Ovary (tissue), 9 donors: ENCODE results near the gene GPR142. TPM values are rescaled to one million over a fixed set of nuclear protein-coding genes. Genes with fewer than 3 reads are reported as not detected.

Experiments used
- DNase-seq, 5 donors: peaks; one replicate each; pipeline ENCODE4 v3.0.0-alpha.2; 2019 to 2020
- H3K27ac ChIP-seq, 2 donors: fragments of 200-600 bp; one replicate each; pipeline versions ENCODE4 v1.5.1 to v1.8.0; 2019 to 2022
- H3K27me3 ChIP-seq: fragments of 200-600 bp; one replicate; pipeline ENCODE4 v1.8.0; 2022
- H3K36me3 ChIP-seq: fragments of 200-600 bp; sonication (generic); one replicate; pipeline ENCODE4 v1.5.1; 2019
- H3K4me1 ChIP-seq: one replicate; pipeline ENCODE4 v1.8.1; 2013; ENCODE audit warnings: mild to moderate bottlenecking, moderate library complexity; ENCODE audit not compliant: insufficient read depth
- H3K4me3 ChIP-seq: fragments of 200-600 bp; sonication (generic); one replicate; pipeline ENCODE4 v1.5.1; 2017
- H3K9me3 ChIP-seq, 2 donors: fragments of 200-600 bp in 1 of 2; sonication (generic) in 1 of 2; one replicate each; pipeline versions ENCODE4 v1.5.1 to v1.8.1; 2013 to 2019; ENCODE audit warnings: mild to moderate bottlenecking in 1 of 2, moderate library complexity in 1 of 2
- EP300 ChIP-seq: sonication (generic); formaldehyde crosslinking; IDR thresholded peaks from one replicate; pipeline ENCODE4 v1.6.1; 2017; ENCODE audit warnings: antibody characterized with exemption
- POLR2A ChIP-seq: fragments of 450-650 bp; IDR thresholded peaks from one replicate; pipeline ENCODE4 v1.6.1; 2017; ENCODE audit warnings: antibody characterized with exemption, mild to moderate bottlenecking, moderate library complexity
- WGBS, 3 donors: extraction: QIAGEN DNeasy Blood & Tissue Kit in 1 of 3; methylation state at CpG; one replicate each; pipeline versions ENCODE4 v1.1.5 to v1.1.7; 2013 to 2017; 5-methylcytosine and 5-hydroxymethylcytosine counted together
- intact Hi-C, 4 donors: fragments of 100-400 bp; cut with DNase I; formaldehyde crosslinking; loops; one replicate each; pipeline versions ENCODE4 v1.11.0 to v1.15.1; 2022 to 2023
- polyA plus RNA-seq, 2 donors: library from polyadenylated mRNA; stranded (reverse); fragments of 200-250 nt in 1 of 2; fragments of 350-450 nt in 1 of 2; fragmentation: Illumina TruSeq in 1 of 2; extraction: RNeasy Lipid Tissue Mini Kit (QIAGEN cat#74804) in 1 of 2; gene quantifications; one replicate each; pipeline ENCODE4 v1.2.3, GENCODE V29; 2013 to 2014
- total RNA-seq, 7 donors: library from RNA; depleted of rRNA in 2 of 7; stranded (reverse); fragments of >200 nt in 2 of 7; fragmentation: NEBNext Ultra II Directional in 3 of 7; extraction: Animal tissue kit (Norgen Biotek cat#: 25700) in 3 of 7; gene quantifications; one replicate each; pipeline versions ENCODE4 v1.1.0 to v1.2.4, GENCODE V29; 2016 to 2023
- TF ChIP-seq, protein P1 (sequence below), 3 donors: fragments of 450-650 bp in 2 of 3; fragments of 200-600 bp in 1 of 3; IDR thresholded peaks; one replicate each; pipeline versions ENCODE4 v1.5.1 to v1.8.0; 2016 to 2022; ENCODE audit warnings: antibody characterized with exemption in 3 of 3, mild to moderate bottlenecking in 1 of 3
- donor health status: DM: no; HTN: no; CAD: no; lungs with moderate emphysema.
- donor health status: DM: no; HTN: no; CAD: no.
- donor health status: Bipolar disorder and iron deficiency.
- donor health status: DM: yes; HTN: yes; CAD: no.
- donor health status: DM: no; HTN: no; CAD: no.
- donor health status: DM: yes; HTN: yes; CAD: no.

The GPR142 gene
- total and polyA plus RNA-seq, 9 donors, result 0.05 to 0.25 TPM; not detected in 7

DNA sequence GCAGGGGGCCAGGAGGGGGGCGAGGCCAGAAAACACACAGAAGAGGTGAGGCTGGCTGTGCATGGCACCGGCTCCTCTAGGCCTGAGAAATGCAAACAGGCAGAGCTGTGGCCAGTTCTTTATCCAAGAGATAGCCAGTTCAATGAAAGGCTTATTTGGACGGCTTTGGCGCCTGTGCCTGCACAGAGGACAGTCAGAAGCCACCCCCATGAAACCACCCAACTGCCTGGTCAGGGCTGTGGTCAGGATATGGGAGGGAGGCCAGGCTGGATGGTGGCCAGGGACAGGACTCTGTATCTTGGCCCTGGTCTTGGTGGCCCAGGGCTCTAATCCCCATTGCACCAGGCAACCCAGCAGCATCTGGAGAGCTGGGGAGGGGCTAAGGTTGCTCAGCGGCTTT, 40.1 kb downstream of the GPR142 start:
- H3K4me1 ChIP-seq, result no peaks in the 10 kb centered on the region
- TF ChIP-seq POLR2A, result no peak
- TF ChIP-seq, protein P1, sequence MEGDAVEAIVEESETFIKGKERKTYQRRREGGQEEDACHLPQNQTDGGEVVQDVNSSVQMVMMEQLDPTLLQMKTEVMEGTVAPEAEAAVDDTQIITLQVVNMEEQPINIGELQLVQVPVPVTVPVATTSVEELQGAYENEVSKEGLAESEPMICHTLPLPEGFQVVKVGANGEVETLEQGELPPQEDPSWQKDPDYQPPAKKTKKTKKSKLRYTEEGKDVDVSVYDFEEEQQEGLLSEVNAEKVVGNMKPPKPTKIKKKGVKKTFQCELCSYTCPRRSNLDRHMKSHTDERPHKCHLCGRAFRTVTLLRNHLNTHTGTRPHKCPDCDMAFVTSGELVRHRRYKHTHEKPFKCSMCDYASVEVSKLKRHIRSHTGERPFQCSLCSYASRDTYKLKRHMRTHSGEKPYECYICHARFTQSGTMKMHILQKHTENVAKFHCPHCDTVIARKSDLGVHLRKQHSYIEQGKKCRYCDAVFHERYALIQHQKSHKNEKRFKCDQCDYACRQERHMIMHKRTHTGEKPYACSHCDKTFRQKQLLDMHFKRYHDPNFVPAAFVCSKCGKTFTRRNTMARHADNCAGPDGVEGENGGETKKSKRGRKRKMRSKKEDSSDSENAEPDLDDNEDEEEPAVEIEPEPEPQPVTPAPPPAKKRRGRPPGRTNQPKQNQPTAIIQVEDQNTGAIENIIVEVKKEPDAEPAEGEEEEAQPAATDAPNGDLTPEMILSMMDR (IDR thresholded peaks at IDR 0.05), result no peak
- TF ChIP-seq EP300, result no peak
- 82 to 90% (median 85%) methylated on average over 5 of the region's 5 CpGs for WGBS, 3 donors
- no peaks in the 10 kb centered on the region for H3K36me3 ChIP-seq
- no peak overlapping the region for H3K27ac ChIP-seq
- H3K27me3 ChIP-seq, result no peaks in the 10 kb centered on the region
- intact Hi-C loops, result no loop called here
- no peak for DNase-seq
- no peak overlapping the region for H3K4me3 ChIP-seq
- no peaks in the 10 kb centered on the region for H3K9me3 ChIP-seq

DNA sequence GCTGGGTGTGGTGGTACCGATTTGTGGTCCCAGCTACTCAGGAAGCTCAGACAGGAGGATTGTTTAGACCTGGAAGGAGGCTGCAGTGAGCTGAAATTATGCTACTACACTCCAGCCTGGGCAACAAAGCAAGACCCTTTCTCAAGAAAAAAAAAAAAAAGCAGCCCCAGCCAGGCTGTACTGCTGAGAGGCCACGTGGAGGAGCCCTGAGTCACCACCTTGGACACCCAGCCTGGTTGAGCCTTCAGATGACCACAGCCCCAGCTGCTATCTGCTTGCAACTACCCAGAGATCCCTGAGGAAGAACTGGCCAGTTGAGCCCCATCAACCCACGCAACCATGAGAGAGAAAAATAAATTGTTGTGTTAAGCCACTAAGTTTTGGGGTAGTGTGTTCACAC, 41.0 kb downstream of the GPR142 start:
- intact Hi-C loops, result no loop called here
- H3K27me3 ChIP-seq, result no peaks in the 10 kb centered on the region

DNA sequence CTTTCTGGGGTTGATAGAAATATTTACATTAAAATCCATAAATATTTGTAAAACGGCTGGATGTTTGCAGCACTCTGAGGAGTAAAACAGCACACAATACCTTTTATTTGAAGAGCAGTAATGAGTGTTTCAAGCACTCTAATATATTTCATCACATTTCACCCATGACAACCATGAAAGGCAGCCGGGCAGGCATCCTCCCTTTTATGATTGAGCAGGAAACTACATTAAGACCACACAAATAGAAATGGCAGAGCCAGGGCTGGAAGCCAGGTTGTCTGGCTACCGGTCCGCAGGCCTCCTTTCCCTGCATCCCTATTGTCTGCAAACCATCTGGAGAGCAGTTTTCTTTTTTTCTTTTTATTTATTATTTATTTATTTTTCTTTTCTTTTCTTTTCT, 41.5 kb downstream of the GPR142 start:
- TF ChIP-seq POLR2A, result no peak
- TF ChIP-seq, protein P1 (IDR thresholded peaks at IDR 0.05), result no peak
- TF ChIP-seq EP300, result no peak
- DNase-seq, result no peak
- intact Hi-C loops, result no loop called here
- no peaks in the 10 kb centered on the region for H3K27me3 ChIP-seq
- no peak overlapping the region for H3K4me3 ChIP-seq
- no peaks in the 10 kb centered on the region for H3K9me3 ChIP-seq
- WGBS, 3 donors, result 17 to 36% (median 33%) methylated on average over 4 of the region's 4 CpGs
- H3K36me3 ChIP-seq, result no peaks in the 10 kb centered on the region
- no peaks in the 10 kb centered on the region for H3K4me1 ChIP-seq
- no peak overlapping the region for H3K27ac ChIP-seq

More for the DNA sequence above, 41.0 kb downstream of the GPR142 start:
- Histone ChIP-seq H3K36me3 (no peaks in the 10 kb centered on the region), H3K4me3 (no peak overlapping the region), H3K4me1 (no peaks in the 10 kb centered on the region), H3K27ac (no peak overlapping the region), H3K9me3 (no peaks in the 10 kb centered on the region)
- 55 to 59% (median 58%) methylated on average over 3 of the region's 3 CpGs for WGBS, 3 donors
- no peak for DNase-seq
- no peak for TF ChIP-seq POLR2A
- TF ChIP-seq EP300, result no peak
- TF ChIP-seq, protein P1 (IDR thresholded peaks at IDR 0.05), result no peak

DNA sequence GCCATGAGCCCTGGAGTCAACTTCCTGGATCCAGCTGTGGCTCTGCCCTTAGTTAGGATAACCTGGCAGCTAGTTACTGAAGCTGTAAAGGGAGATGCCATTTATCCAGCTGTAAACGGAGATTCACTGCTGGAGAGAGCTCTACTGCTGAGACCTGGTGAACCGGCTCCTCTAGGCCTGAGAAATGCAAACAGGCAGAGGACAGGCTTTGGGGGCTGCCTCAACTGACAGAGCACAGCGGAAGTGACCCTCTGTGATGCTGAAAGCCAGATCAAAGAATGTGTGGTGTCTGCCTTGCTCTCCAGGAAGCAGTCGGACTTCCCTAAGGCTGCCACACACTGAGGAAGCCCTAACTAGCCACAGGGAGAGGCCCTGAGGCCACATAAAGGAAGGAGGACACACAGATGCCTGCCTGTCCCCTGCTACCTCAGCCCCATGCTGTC, 42.7 kb downstream of the GPR142 start:
- Histone ChIP-seq H3K4me3 (no peak overlapping the region), H3K4me1 (no peaks in the 10 kb centered on the region), H3K36me3 (no peaks in the 10 kb centered on the region), H3K27ac (no peak overlapping the region), H3K9me3 (no peaks in the 10 kb centered on the region), H3K27me3 (no peaks in the 10 kb centered on the region)
- TF ChIP-seq, protein P1 (IDR thresholded peaks at IDR 0.05), result no peak
- TF ChIP-seq POLR2A (no peak), EP300 (no peak)
- no peak for DNase-seq
- intact Hi-C loops, result no loop called here
- 72 to 88% (median 86%) methylated on average over 4 of the region's 4 CpGs for WGBS, 3 donors
